Endometrial microvascular endothelial cells (primary cell): ENCODE measurements around the gene MTG2. TPM values are rescaled to one million over a fixed set of nuclear protein-coding genes. Genes with fewer than 3 reads are reported as not detected.

Source experiments
- in situ Hi-C: cut with HindIII; loops from 2 replicates; pipeline ENCODE4 v1.10.0; 2017; ENCODE audit warnings: low sequenced_read_pairs, low pct_unique_long_range_greater_than_20kb; ENCODE audit errors: inconsistent ontology term
- total RNA-seq: library from RNA; depleted of rRNA; stranded (reverse); fragments of >200 nt; gene quantifications from one replicate; pipeline ENCODE4 v1.2.3, GENCODE V29; 2015; ENCODE audit errors: inconsistent ontology term

Gene MTG2
- total RNA-seq, 1 donor from 2014 or later, result 8.4 TPM

GRCh38 chr20:62215020-62215990 lies 32.5 kb downstream of the MTG2 start:
- in situ Hi-C loops, result no loop called here

- in situ Hi-C loops, result no loop called here
Measured at GRCh38 chr20:62215991-62216635, 33.3 kb downstream of the MTG2 start.

GRCh38 chr20:62216636-62217566 lies 34.1 kb downstream of the MTG2 start:
- in situ Hi-C loops, result no loop called here

GRCh38 chr20:62217913-62218773 lies 35.3 kb downstream of the MTG2 start:
- in situ Hi-C loops, result no loop called here

- in situ Hi-C loops, result no loop called here
Measured at GRCh38 chr20:62219101-62219991, 36.5 kb downstream of the MTG2 start.

GRCh38 chr20:62219992-62220665 lies 37.3 kb downstream of the MTG2 start, which contains the start of gene HRH3:
TSS of gene HRH3 (minus strand) at chr20:62220278. CDS start at chr20:62219970, 308 bp downstream.
- in situ Hi-C loops, result no loop called here

GRCh38 chr20:62220666-62221568 lies 38.1 kb downstream of the MTG2 start:
- in situ Hi-C loops, result no loop called here

GRCh38 chr20:62222266-62222850 lies 39.5 kb downstream of the MTG2 start:
- in situ Hi-C loops, result no loop called here

GRCh38 chr20:62222972-62223371 lies 40.1 kb downstream of the MTG2 start:
- in situ Hi-C loops, result no loop called here

- in situ Hi-C loops, result no loop called here
Measured at GRCh38 chr20:62223571-62223970, 40.7 kb downstream of the MTG2 start.

GRCh38 chr20:62224113-62224855 lies 41.5 kb downstream of the MTG2 start:
- in situ Hi-C loops, result no loop called here

- in situ Hi-C loops, result no loop called here
Measured at GRCh38 chr20:62225026-62225425, 42.2 kb downstream of the MTG2 start.

- in situ Hi-C loops, result no loop called here
Measured at GRCh38 chr20:62225820-62226635, 43.2 kb downstream of the MTG2 start.
